Mesenchymal stem cell (in vitro differentiated cells and primary cell): ENCODE measurements around the gene KTI12.
"Not testable (repeated sequence)": the region's sequence is repeated elsewhere in the genome, so short reads cannot be mapped to it uniquely, and the experiment has no call there.

Source experiments
- DNase-seq: peaks from one replicate; pipeline ENCODE4 v3.0.0-alpha.2; 2013
- H2AFZ ChIP-seq: one replicate; pipeline ENCODE4 v1.6.1; 2013; ENCODE audit warnings: low read depth, mild to moderate bottlenecking, control low read depth, inconsistent platforms, low read length, moderate library complexity
- H2AK5ac ChIP-seq: 2 replicates; pipeline ENCODE4 v1.6.1; 2013; ENCODE audit warnings: low read length, moderate library complexity, mild to moderate bottlenecking, inconsistent platforms; ENCODE audit not compliant: severe bottlenecking
- H2BK120ac ChIP-seq: one replicate; pipeline ENCODE4 v1.6.1; 2013; ENCODE audit warnings: low read depth, mild to moderate bottlenecking, inconsistent platforms, low read length, moderate library complexity
- H2BK12ac ChIP-seq, 2 experiments: one replicate each; pipeline ENCODE4 v1.6.1; 2013; ENCODE audit warnings: inconsistent platforms in 2 of 2, low read length in 2 of 2, mild to moderate bottlenecking in 2 of 2, moderate library complexity in 2 of 2, control low read depth in 1 of 2
- H2BK15ac ChIP-seq: one replicate; pipeline ENCODE4 v1.6.1; 2013; ENCODE audit warnings: mild to moderate bottlenecking, low read depth, inconsistent platforms; ENCODE audit not compliant: poor library complexity, severe bottlenecking
- H2BK5ac ChIP-seq: 2 replicates; pipeline ENCODE4 v1.6.1; 2013; ENCODE audit warnings: low read depth, mild to moderate bottlenecking, low read length, control low read depth, inconsistent platforms; ENCODE audit not compliant: poor library complexity, severe bottlenecking
- H3K14ac ChIP-seq, 2 experiments: one replicate each; pipeline ENCODE4 v1.6.1; 2013; ENCODE audit warnings: inconsistent platforms in 2 of 2, low read length in 2 of 2, control low read depth in 1 of 2, mild to moderate bottlenecking in 1 of 2, moderate library complexity in 1 of 2
- H3K18ac ChIP-seq, 2 experiments: one replicate each; pipeline ENCODE4 v1.6.1; 2013; ENCODE audit warnings: inconsistent platforms in 2 of 2, low read length in 2 of 2, control low read depth in 1 of 2, low read depth in 1 of 2, mild to moderate bottlenecking in 1 of 2
- H3K23ac ChIP-seq, 2 experiments: one replicate each; pipeline ENCODE4 v1.6.1; 2013; ENCODE audit warnings: inconsistent platforms in 2 of 2, low read length in 2 of 2, mild to moderate bottlenecking in 2 of 2, moderate library complexity in 2 of 2, control low read depth in 1 of 2
- H3K27ac ChIP-seq: 2 replicates; pipeline ENCODE4 v1.5.1; 2013; ENCODE audit warnings: mild to moderate bottlenecking, moderate library complexity, low read length, control low read depth, inconsistent platforms; ENCODE audit not compliant: poor library complexity, severe bottlenecking
- H3K27me3 ChIP-seq, 2 experiments: 2 replicates each; pipeline versions ENCODE4 v1.6.1 to v1.7.0; 2013; ENCODE audit warnings: low read length in 2 of 2, mild to moderate bottlenecking in 2 of 2, moderate library complexity in 2 of 2, control low read depth in 1 of 2, inconsistent platforms in 1 of 2; ENCODE audit not compliant: control insufficient read depth in 1 of 2, insufficient read depth in 1 of 2
- H3K36me3 ChIP-seq, 2 experiments: 2 replicates each; pipeline versions ENCODE4 v1.6.1 to v1.7.0; 2013; ENCODE audit warnings: low read length in 2 of 2, control low read depth in 1 of 2, inconsistent platforms in 1 of 2, low read depth in 1 of 2, mild to moderate bottlenecking in 1 of 2; ENCODE audit not compliant: insufficient read depth in 2 of 2, control insufficient read depth in 1 of 2
- H3K4ac ChIP-seq, 2 experiments: one replicate each; pipeline ENCODE4 v1.6.1; 2013; ENCODE audit warnings: inconsistent platforms in 2 of 2, low read length in 2 of 2, mild to moderate bottlenecking in 2 of 2, moderate library complexity in 2 of 2, control low read depth in 1 of 2, low read depth in 1 of 2
- H3K4me1 ChIP-seq: 2 replicates; pipeline ENCODE4 v1.6.1; 2013; ENCODE audit warnings: low read depth, low read length, control low read depth; ENCODE audit not compliant: control insufficient read depth, insufficient read depth
- H3K4me2 ChIP-seq: 2 replicates; pipeline ENCODE4 v1.6.1; 2013; ENCODE audit warnings: low read length, mild to moderate bottlenecking, inconsistent platforms; ENCODE audit not compliant: poor library complexity, severe bottlenecking
- H3K4me3 ChIP-seq, 2 experiments: 2 replicates each; pipeline versions ENCODE4 v1.5.1 to v1.7.0; 2013; ENCODE audit warnings: low read length in 2 of 2, mild to moderate bottlenecking in 2 of 2, control low read depth in 1 of 2, low read depth in 1 of 2; ENCODE audit not compliant: insufficient read depth in 1 of 2
- H3K79me1 ChIP-seq: replicated peaks from 2 replicates; pipeline ENCODE4 v1.6.1; 2013; ENCODE audit warnings: mild to moderate bottlenecking, control low read depth, low read length, inconsistent platforms; ENCODE audit not compliant: poor library complexity, severe bottlenecking
- H3K9ac ChIP-seq: 2 replicates; pipeline ENCODE4 v1.7.0; 2013; ENCODE audit warnings: mild to moderate bottlenecking, low read length, moderate library complexity
- H3K9me3 ChIP-seq: 2 replicates; pipeline ENCODE4 v1.7.0; 2013; ENCODE audit warnings: mild to moderate bottlenecking, low read length; ENCODE audit not compliant: control insufficient read depth
- H4K8ac ChIP-seq: one replicate; pipeline ENCODE4 v1.6.1; 2013; ENCODE audit warnings: inconsistent platforms, mild to moderate bottlenecking, low read length, moderate library complexity
- H4K91ac ChIP-seq: one replicate; pipeline ENCODE4 v1.6.1; 2013; ENCODE audit warnings: mild to moderate bottlenecking, low read length, inconsistent platforms
- WGBS: methylation state at CpG from one replicate; pipeline ENCODE4 v1.1.7; 2013; ENCODE audit warnings: mixed read lengths; 5-methylcytosine and 5-hydroxymethylcytosine counted together

KTI12 gene

GRCh38 chr1:52054496-52055065 lies 21.0 kb upstream of the KTI12 start:
- peak overlapping the region; percentile 95 for H2AFZ ChIP-seq
- peak overlapping the region; percentile 90 to 99 for H3K4me3 ChIP-seq
- H3K4me1 ChIP-seq = no peaks in the 10 kb centered on the region
- H2BK12ac ChIP-seq = no peak overlapping the region
- H3K27ac ChIP-seq = peak overlapping the region; percentile 99
- no peak overlapping the region for H3K4ac ChIP-seq
- peak overlapping the region; percentile 94 for H3K9ac ChIP-seq
- no peaks in the 10 kb centered on the region for H3K27me3 ChIP-seq
- DNase-seq = no peak
- no peak overlapping the region for H3K23ac ChIP-seq
- no peak overlapping the region for H4K91ac ChIP-seq
- no peak overlapping the region for H2AK5ac ChIP-seq
- H3K18ac ChIP-seq = peak overlapping the region; percentile 75 to 81
- H3K14ac ChIP-seq = peak overlapping the region in 1 of 2 experiments; percentile 57
- peaks cover 0 to 18% of the 10 kb centered on the region in 2 experiments for H3K36me3 ChIP-seq
- peak overlapping the region; percentile 49 for H2BK120ac ChIP-seq
- no peak overlapping the region for H2BK5ac ChIP-seq
- 5% methylated on average over 11 of the region's 13 CpGs for WGBS
- H3K9me3 ChIP-seq = no peaks in the 10 kb centered on the region
- peak overlapping the region; percentile 52 for H4K8ac ChIP-seq
- H3K4me2 ChIP-seq = peak overlapping the region; percentile 75
- no peak overlapping the region for H2BK15ac ChIP-seq
- peaks cover 7% of the 10 kb centered on the region for H3K79me1 ChIP-seq

GRCh38 chr1:52053862-52054261 lies 20.3 kb upstream of the KTI12 start:
- Histone ChIP-seq H3K9ac (peak overlapping the region; percentile 94), H2AFZ (no peak overlapping the region), H3K27ac (no peak overlapping the region), H2BK12ac (no peak overlapping the region), H3K9me3 (no peaks in the 10 kb centered on the region), H4K8ac (no peak overlapping the region), H3K18ac (no peak overlapping the region), H3K4me3 (peak overlapping the region in 1 of 2 experiments; percentile 99), H3K4me1 (no peaks in the 10 kb centered on the region), H2BK15ac (no peak overlapping the region), H2BK120ac (no peak overlapping the region), H4K91ac (no peak overlapping the region), H3K4me2 (peak overlapping the region; percentile 75), H2AK5ac (no peak overlapping the region), H3K14ac (no peak overlapping the region), H3K23ac (no peak overlapping the region), H3K27me3 (no peaks in the 10 kb centered on the region), H2BK5ac (no peak overlapping the region), H3K4ac (no peak overlapping the region), H3K79me1 (peaks cover 7% of the 10 kb centered on the region), H3K36me3 (peaks cover 0 to 18% of the 10 kb centered on the region in 2 experiments)
- no peak for DNase-seq
- no CpG with 5 or more reads among the region's 1 CpG for WGBS

- not testable (repeated sequence) for H2BK120ac ChIP-seq, H2BK5ac ChIP-seq, H2BK12ac ChIP-seq, H4K8ac ChIP-seq, H2AFZ ChIP-seq, H3K4ac ChIP-seq, H3K14ac ChIP-seq, H3K9me3 ChIP-seq, H2BK15ac ChIP-seq, H4K91ac ChIP-seq, H3K27ac ChIP-seq, H3K4me2 ChIP-seq, H3K4me1 ChIP-seq, H3K27me3 ChIP-seq, H3K9ac ChIP-seq, H2AK5ac ChIP-seq, H3K18ac ChIP-seq, H3K4me3 ChIP-seq, H3K23ac ChIP-seq, DNase-seq
- H3K79me1 ChIP-seq = peaks cover 21% of the 10 kb centered on the region
- WGBS = 100% methylated on average over 1 of the region's 4 CpGs
- peaks cover 0 to 20% of the 10 kb centered on the region in 2 experiments for H3K36me3 ChIP-seq
These were observed 15.7 kb upstream of the KTI12 start for GRCh38 chr1:52049337-52049736.

- 83% methylated on average over 2 of the region's 4 CpGs for WGBS
- not testable (repeated sequence) for H3K4me2 ChIP-seq, H3K4me3 ChIP-seq, H3K4me1 ChIP-seq, H3K27me3 ChIP-seq, H2BK5ac ChIP-seq, H2BK15ac ChIP-seq, H3K9me3 ChIP-seq, H2AK5ac ChIP-seq, H3K23ac ChIP-seq, H2AFZ ChIP-seq, H3K18ac ChIP-seq, H2BK120ac ChIP-seq, H3K4ac ChIP-seq, H3K9ac ChIP-seq, H2BK12ac ChIP-seq, H4K8ac ChIP-seq, H3K14ac ChIP-seq, H3K27ac ChIP-seq, H4K91ac ChIP-seq, DNase-seq
- Histone ChIP-seq H3K79me1 (peaks cover 21% of the 10 kb centered on the region), H3K36me3 (peaks cover 1 to 21% of the 10 kb centered on the region in 2 experiments)
These were observed 12.1 kb upstream of the KTI12 start for GRCh38 chr1:52045666-52046195.
